Fibroblast of mammary gland (primary cell): Measurements from ENCODE around the gene ELOVL7.
A peak's percentile ranks its signal among the peaks of the same experiment; 100 is the strongest.

Experiments used
- DNase-seq: peaks from one replicate; pipeline ENCODE4 v3.0.0-alpha.2; 2010; ENCODE audit warnings: low read depth
- H3K4me3 ChIP-seq: 2 replicates; pipeline ENCODE4 v1.5.1; 2011; ENCODE audit warnings: low read depth, mild to moderate bottlenecking, low read length, moderate library complexity; ENCODE audit not compliant: control insufficient read depth
- TF ChIP-seq, protein P1 (sequence below): conservative IDR thresholded peaks from 2 replicates; pipeline ENCODE4 v1.5.1; 2011; ENCODE audit warnings: low read depth, low read length, inconsistent platforms; ENCODE audit not compliant: control insufficient read depth, insufficient read depth

The ELOVL7 gene

DNA sequence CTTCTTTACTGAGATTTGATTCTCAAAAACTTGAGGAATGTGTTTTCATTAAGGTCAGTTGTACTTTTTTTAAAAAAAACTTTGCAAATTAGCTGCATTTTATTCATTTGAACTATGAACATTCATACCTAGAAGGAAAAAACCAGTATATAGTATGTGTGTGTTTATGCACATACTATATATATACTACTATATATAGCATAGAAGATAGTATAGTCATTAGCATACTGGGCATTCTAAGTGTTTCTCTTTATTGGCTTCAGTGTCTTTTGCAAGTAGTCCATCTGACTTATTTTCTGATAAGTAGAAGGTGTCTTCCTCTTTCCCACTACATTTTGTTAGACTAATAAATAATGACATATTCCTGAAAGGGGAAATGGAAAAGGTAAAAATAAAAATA, 33.0 kb downstream of the ELOVL7 start:
- no peak for DNase-seq
- TF ChIP-seq, protein P1, sequence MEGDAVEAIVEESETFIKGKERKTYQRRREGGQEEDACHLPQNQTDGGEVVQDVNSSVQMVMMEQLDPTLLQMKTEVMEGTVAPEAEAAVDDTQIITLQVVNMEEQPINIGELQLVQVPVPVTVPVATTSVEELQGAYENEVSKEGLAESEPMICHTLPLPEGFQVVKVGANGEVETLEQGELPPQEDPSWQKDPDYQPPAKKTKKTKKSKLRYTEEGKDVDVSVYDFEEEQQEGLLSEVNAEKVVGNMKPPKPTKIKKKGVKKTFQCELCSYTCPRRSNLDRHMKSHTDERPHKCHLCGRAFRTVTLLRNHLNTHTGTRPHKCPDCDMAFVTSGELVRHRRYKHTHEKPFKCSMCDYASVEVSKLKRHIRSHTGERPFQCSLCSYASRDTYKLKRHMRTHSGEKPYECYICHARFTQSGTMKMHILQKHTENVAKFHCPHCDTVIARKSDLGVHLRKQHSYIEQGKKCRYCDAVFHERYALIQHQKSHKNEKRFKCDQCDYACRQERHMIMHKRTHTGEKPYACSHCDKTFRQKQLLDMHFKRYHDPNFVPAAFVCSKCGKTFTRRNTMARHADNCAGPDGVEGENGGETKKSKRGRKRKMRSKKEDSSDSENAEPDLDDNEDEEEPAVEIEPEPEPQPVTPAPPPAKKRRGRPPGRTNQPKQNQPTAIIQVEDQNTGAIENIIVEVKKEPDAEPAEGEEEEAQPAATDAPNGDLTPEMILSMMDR = no peak

DNA sequence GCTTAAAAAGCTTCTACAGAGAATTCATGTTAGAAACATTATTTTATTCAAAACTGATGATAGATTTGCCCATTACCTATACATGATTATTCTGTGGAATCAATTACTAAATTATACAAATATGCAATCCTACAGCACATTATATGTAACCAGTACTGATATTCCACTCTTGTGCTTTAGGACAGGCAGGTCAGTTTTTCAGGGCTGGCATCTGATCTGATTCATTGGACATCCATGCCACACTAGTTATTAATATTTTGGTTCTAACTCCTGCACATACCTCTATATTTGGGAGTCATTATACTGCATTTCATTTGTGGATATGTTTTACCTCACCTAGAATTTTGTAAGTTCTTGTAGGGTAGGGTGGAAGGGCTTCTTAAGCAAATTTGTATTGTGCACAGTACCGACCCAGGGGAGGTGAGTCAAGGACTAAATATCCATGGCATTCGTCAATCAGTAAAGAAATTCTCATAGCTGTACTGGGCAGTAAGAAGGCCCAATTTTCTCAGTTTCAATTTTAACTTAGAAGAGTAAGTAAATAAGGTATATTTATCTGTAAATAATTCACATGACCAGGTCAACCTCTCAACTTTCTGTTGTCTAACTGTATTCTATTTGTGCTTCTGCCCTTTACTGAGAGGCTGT, 33.5 kb downstream of the ELOVL7 start:
- peak; percentile 11 for DNase-seq
- H3K4me3 ChIP-seq = no peak overlapping the region
- TF ChIP-seq, protein P1 = no peak

More for the DNA sequence above, 33.0 kb downstream of the ELOVL7 start:
- H3K4me3 ChIP-seq = no peak overlapping the region

DNA sequence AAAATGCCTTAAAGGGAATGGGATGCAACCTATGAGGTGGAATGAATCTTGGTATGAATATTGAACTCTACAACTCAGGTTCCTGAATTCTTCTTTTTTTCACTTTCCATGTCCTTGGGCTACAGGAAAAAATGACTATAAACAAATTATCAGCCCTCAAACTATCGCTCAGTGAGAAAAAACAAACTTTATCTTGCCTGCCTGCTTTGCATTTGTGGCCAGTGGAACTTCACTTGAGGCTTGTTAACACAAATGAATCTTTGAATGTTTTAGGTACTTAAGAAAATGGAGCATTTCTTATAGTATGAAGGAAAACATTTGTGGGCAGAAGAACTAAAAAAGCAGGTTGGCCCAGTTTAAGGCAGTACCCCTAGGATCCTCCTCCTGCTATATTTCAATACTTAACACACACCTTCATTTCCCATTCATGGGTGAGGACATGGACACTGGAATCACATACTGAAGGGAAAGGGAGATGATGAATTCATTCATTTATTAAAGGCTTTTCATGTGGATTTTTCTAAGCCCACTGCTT, 34.1 kb downstream of the ELOVL7 start:
- no peak for DNase-seq
- H3K4me3 ChIP-seq = no peak overlapping the region
- TF ChIP-seq, protein P1 = no peak

- TF ChIP-seq, protein P1 = no peak
- DNase-seq = no peak
- no peak overlapping the region for H3K4me3 ChIP-seq
Observed at GRCh38 chr5:60806591-60807243, 37.4 kb downstream of the ELOVL7 start.

GRCh38 chr5:60805463-60805862, 38.6 kb downstream of the ELOVL7 start:
- TF ChIP-seq, protein P1 = no peak
- no peak overlapping the region for H3K4me3 ChIP-seq
- DNase-seq = peak; percentile 7

DNA sequence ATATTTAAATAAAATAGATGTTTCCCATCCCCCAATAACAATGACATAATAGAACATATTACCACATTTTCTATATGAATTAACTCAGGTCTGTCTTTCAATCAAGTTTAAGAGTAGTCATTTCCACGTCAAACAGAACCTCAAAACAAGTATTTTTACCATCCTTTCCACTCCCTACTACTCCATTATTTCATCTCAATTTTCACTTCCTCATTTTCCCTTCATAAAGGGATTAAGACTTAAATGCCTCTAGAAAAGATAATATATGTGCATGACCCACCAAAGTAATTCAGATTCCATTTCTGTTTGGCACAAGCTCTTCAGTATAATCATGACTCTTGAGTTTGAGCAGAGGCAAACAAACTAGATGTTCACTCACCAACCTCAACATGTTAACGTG, 40.4 kb downstream of the ELOVL7 start:
- DNase-seq = no peak
- H3K4me3 ChIP-seq = no peak overlapping the region

More for the DNA sequence above, 40.4 kb downstream of the ELOVL7 start:
- TF ChIP-seq, protein P1 = no peak
